ENCODE results near the gene SAT2.

GRCh38 chr17:7614425-7615264 lies 13.0 kb downstream of the SAT2 start, which contains the start of gene FXR2:
- no peak for TF ChIP-seq POLR2AphosphoS5 (IDR thresholded peaks at IDR 0.05; ENCODE audit: low read depth, low read length)
- peak; percentile 68; the same call in 1 of the 2 replicates for TF ChIP-seq POLR2A (IDR thresholded peaks at IDR 0.05; ENCODE audit: low read depth, low read length)
- peak; percentile 56; the same call in 1 of the 2 replicates for TF ChIP-seq TAF1 (IDR thresholded peaks at IDR 0.05; ENCODE audit: borderline replicate concordance, low read depth, low read length)

Data from GM12892 (cell line).